D721Med (cell line): Measurements from ENCODE around the gene LMCD1.

Experiments
- DNase-seq: peaks from one replicate; pipeline ENCODE4 v3.0.0; 2011; ENCODE audit warnings: low spot score; ENCODE audit not compliant: insufficient read length
- FAIRE-seq: peaks from 2 replicates; lab custom pipeline; 2011; peaks lifted over from hg19 to GRCh38; lab: Jason Lieb, UNC
- TF ChIP-seq, protein P1 (sequence below): IDR thresholded peaks from 2 replicates; pipeline ENCODE4 v1.5.1; 2012; ENCODE audit warnings: mild to moderate bottlenecking, control low read depth; ENCODE audit not compliant: insufficient read depth; ENCODE audit errors: missing control alignments

Gene LMCD1

DNA sequence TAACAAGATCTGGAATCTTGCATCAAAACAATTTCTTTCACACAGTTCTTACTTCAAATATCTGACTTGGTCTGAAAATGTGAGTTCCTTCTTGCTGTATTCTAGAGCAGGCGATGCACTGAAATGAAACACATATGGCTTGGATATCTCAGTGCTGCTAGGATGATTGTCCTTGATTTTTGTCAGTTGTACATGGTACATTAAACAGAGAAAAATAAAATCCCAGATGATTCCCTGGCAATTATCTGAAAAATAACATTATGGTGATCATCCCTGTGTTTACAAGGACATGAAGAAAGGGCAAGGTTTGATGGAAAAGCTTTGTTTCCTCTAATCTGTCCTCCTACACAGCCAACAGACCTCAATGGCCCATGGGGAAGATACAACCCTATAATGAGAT is 10.6 kb downstream of the LMCD1 start:
- FAIRE-seq (no peak), DNase-seq (no peak)
- TF ChIP-seq, protein P1, sequence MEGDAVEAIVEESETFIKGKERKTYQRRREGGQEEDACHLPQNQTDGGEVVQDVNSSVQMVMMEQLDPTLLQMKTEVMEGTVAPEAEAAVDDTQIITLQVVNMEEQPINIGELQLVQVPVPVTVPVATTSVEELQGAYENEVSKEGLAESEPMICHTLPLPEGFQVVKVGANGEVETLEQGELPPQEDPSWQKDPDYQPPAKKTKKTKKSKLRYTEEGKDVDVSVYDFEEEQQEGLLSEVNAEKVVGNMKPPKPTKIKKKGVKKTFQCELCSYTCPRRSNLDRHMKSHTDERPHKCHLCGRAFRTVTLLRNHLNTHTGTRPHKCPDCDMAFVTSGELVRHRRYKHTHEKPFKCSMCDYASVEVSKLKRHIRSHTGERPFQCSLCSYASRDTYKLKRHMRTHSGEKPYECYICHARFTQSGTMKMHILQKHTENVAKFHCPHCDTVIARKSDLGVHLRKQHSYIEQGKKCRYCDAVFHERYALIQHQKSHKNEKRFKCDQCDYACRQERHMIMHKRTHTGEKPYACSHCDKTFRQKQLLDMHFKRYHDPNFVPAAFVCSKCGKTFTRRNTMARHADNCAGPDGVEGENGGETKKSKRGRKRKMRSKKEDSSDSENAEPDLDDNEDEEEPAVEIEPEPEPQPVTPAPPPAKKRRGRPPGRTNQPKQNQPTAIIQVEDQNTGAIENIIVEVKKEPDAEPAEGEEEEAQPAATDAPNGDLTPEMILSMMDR = no peak

DNA sequence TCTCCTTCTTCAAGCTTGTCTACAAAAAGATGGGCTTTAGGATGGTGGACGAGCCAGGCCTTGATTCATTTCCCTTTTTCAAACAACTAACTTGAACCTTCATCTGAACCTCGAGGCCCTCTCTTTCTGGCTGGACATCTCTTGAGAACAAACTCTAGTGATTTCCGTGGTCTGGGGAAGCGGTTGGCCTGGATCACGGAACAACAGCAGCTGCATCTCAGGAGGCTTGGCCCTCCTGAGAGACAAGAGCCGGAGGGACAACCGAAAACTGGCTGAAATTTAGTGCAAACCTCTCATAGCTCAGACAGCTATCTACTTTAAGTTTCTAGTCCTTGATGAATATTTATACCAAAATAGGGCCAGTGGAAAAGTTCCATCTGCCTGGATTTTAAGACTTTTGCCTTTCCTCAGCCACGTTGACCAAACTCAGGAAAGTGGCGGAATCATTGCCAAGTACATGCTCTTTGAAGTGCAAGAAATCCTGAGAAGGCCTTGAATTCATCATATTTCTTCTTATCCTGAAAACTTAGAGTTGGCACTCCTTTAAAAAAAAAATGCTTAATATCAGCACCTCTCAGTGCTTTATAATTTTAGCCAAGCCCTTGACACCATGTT is 14.5 kb downstream of the LMCD1 start:
- TF ChIP-seq, protein P1 = no peak
- no peak for DNase-seq
- FAIRE-seq = no peak

DNA sequence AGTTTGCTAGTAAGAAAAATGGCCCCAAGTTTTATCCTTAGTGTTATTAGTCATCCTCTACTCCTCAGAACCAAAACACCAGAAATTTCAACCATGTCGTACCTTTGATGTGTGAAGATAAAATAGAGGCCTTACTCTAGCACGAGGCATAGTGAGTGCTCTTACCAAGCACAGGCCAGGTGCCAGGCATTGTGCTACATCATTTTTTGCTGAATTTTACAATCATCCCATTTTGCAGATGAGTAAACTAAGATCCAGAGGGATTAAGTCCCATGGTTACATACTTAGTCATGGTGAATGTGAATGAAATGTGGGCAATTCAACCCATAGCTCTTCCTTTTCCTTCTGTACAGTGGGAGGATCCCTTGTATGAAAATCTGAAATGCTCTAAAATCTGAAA is 15.2 kb downstream of the LMCD1 start:
- no peak for FAIRE-seq

DNA sequence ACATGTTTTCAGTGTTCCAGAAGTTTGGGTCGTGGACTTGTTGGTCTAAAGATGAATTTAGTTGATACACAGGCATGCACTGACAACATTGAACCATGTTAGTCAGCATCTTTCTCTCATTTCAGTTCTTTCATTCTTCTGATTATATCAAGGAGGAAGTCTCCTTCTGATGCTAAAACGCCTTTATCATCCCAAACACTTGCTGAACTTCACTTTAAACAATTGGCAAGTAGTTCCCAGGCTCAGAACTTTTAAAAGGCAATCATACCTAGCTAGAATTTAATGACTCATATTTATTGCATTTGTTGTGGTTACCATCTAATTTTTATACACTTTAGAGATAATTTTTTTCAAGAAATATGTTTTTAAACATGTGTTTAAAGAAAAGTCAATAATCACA is 15.9 kb downstream of the LMCD1 start:
- FAIRE-seq (no peak), DNase-seq (no peak)
- TF ChIP-seq, protein P1 = no peak

More for the DNA sequence above, 15.2 kb downstream of the LMCD1 start:
- DNase-seq = no peak
- TF ChIP-seq, protein P1 = no peak

DNA sequence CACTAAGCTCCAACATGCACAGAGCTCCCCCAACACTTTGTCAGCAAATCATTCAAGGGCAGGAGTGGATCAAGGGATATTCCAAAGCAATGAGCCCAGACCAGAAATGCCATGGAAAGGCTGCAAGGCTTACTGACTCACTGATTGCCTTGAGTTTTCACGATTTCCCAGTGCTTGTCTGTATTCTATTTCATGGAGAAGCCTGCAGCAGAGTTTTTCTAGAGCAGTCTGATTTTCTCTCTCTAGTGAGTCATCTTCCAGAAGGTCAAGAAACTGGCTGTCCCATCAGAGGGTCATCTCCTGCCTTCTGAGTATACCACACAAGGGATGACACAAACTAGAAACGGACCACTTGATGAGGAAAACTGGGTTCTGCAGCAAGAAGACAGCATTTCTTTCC is 16.5 kb downstream of the LMCD1 start:
- TF ChIP-seq, protein P1 = no peak
- DNase-seq (no peak), FAIRE-seq (no peak)

DNA sequence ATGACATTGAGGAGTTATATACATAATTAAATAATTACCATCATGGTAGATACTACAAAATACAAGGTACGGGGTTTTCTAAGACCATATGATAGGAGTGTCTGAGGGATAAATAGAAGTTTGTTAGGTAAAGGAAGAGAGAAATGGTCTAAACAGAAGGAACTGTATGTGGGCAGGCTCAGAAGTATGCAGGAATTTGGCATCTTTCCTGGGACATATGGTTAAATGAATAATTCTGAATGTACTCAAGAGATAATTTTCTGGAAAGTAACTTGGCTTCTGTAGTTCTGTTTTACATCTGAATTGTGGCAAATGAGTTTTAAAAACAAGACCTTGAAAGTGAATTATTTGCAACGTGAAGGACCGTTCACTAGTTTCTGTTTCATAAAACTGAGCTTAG is 17.5 kb downstream of the LMCD1 start:
- TF ChIP-seq, protein P1 = no peak
- DNase-seq = no peak
- FAIRE-seq = no peak

DNA sequence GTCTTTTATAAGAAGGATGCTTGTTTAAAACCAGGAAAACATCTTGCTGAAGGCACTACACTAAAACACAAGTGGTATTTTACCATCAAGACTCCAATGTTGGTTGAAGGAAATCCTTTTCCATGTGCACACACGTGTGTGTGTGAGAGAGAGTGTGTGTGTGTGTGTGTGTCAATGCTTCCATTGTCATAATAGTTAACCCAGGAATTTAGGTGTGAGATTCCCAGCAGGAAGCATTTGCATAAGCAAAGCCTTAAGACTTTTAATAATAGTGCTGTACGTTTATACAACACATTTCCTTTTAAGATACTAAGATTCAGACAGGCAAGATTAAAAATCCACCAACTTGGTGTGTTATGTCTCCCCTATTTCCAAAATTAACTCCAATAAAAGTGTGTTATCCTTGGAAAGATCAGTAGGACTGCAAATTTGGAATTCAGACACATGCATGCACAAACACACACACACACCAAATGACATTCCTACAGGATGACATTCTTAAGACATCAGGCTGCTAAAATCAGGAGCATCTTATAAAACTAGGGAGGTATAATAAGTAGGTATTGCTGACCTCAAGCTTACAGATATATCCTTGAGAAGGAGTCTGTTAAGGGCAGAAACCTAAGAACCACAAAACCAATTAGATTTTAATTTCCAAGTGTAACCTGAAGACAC is 18.3 kb downstream of the LMCD1 start:
- DNase-seq (no peak), FAIRE-seq (no peak)
- TF ChIP-seq, protein P1 = no peak
